Measurements from ENCODE around the gene HS2ST1.

The HS2ST1 gene

DNA sequence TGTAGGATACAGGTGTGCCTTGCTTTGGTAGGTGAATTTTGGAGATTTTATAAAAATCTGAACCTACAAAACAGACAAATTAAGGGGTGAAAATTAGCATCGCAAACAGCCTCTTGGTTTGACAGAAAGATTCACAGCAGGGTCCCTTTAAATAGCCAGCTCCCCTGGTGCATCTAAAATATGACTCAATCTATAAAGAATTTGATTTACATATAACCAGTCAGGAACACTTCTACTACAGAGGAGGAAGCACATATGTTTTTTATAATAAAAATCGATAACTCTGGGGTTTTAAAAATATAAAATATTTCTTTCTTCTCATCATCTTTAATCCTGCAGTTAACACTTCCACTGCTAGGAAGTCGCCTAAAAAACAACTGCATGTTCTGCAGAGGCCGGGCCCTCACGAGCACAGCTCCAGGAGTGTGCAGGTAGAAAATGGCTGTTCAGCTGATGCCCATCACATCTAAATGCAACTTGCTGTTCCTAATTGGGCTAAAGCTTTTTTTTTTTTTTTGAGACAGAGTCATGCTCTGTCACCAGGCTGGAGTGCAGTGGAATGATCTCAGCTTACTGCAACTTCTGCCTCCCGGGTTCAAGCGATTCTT, 203.4 kb downstream of the HS2ST1 start:
- DNase-seq (ENCODE audit: low read depth in 1 of 2, low spot score in 1 of 2): no peak
- Histone ChIP-seq H3K4me3 (replicated peaks; ENCODE audit: insufficient read depth, low read length) (no peak overlapping the region), H3K27ac (replicated peaks) (no peak overlapping the region), H3K27me3 (ENCODE audit: insufficient read depth, poor library complexity, severe bottlenecking) (no peaks in the 10 kb centered on the region)
- TF ChIP-seq, protein P1, sequence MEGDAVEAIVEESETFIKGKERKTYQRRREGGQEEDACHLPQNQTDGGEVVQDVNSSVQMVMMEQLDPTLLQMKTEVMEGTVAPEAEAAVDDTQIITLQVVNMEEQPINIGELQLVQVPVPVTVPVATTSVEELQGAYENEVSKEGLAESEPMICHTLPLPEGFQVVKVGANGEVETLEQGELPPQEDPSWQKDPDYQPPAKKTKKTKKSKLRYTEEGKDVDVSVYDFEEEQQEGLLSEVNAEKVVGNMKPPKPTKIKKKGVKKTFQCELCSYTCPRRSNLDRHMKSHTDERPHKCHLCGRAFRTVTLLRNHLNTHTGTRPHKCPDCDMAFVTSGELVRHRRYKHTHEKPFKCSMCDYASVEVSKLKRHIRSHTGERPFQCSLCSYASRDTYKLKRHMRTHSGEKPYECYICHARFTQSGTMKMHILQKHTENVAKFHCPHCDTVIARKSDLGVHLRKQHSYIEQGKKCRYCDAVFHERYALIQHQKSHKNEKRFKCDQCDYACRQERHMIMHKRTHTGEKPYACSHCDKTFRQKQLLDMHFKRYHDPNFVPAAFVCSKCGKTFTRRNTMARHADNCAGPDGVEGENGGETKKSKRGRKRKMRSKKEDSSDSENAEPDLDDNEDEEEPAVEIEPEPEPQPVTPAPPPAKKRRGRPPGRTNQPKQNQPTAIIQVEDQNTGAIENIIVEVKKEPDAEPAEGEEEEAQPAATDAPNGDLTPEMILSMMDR (IDR thresholded peaks at IDR 0.05; ENCODE audit: insufficient read depth, low read length): no peak
- TF ChIP-seq GABPA (IDR thresholded peaks at IDR 0.05; ENCODE audit: low read depth) (no peak), SPI1 (IDR thresholded peaks at IDR 0.05; ENCODE audit: borderline replicate concordance, low read depth) (no peak), POLR2AphosphoS5 (IDR thresholded peaks at IDR 0.05; ENCODE audit: low read depth) (no peak)

DNA sequence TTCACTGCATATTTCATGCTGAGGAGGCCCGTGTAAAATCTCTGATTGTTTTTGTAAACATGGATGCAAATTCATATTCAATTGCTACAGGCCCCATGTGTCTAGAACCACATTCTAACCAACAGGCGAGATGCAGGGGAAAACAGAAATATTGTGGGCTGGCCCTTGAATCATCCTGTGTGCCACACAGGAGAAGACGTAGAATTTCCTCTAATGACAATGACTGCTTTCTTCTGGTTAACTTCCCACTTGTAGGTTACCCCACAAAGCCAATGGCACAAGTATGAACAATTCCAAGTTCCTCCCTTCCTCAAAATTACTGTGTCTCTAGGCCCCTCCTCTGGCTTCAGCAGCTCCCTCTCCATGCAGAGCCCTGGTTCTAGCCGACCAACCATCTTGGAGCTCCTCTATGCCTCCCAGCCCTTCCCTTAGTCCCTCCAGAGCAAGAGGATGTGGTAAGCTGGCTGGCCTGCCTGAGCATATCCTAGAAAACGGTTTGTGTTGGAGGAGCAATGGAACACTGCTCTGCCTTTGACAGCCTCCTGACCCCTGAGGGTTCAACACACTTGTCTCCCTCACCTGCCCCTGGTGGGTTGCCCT, 205.2 kb downstream of the HS2ST1 start:
- Histone ChIP-seq H3K27ac (replicated peaks) (no peak overlapping the region), H3K27me3 (ENCODE audit: insufficient read depth, poor library complexity, severe bottlenecking) (no peaks in the 10 kb centered on the region), H3K4me3 (replicated peaks; ENCODE audit: insufficient read depth, low read length) (no peak overlapping the region)
- TF ChIP-seq, protein P2, sequence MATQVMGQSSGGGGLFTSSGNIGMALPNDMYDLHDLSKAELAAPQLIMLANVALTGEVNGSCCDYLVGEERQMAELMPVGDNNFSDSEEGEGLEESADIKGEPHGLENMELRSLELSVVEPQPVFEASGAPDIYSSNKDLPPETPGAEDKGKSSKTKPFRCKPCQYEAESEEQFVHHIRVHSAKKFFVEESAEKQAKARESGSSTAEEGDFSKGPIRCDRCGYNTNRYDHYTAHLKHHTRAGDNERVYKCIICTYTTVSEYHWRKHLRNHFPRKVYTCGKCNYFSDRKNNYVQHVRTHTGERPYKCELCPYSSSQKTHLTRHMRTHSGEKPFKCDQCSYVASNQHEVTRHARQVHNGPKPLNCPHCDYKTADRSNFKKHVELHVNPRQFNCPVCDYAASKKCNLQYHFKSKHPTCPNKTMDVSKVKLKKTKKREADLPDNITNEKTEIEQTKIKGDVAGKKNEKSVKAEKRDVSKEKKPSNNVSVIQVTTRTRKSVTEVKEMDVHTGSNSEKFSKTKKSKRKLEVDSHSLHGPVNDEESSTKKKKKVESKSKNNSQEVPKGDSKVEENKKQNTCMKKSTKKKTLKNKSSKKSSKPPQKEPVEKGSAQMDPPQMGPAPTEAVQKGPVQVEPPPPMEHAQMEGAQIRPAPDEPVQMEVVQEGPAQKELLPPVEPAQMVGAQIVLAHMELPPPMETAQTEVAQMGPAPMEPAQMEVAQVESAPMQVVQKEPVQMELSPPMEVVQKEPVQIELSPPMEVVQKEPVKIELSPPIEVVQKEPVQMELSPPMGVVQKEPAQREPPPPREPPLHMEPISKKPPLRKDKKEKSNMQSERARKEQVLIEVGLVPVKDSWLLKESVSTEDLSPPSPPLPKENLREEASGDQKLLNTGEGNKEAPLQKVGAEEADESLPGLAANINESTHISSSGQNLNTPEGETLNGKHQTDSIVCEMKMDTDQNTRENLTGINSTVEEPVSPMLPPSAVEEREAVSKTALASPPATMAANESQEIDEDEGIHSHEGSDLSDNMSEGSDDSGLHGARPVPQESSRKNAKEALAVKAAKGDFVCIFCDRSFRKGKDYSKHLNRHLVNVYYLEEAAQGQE (IDR thresholded peaks at IDR 0.05; ENCODE audit: insufficient replicate concordance, low read depth): no peak
- TF ChIP-seq POLR2AphosphoS5 (IDR thresholded peaks at IDR 0.05; ENCODE audit: low read depth) (no peak), SPI1 (IDR thresholded peaks at IDR 0.05; ENCODE audit: borderline replicate concordance, low read depth) (no peak), GABPA (IDR thresholded peaks at IDR 0.05; ENCODE audit: low read depth) (no peak)
- TF ChIP-seq, protein P1 (IDR thresholded peaks at IDR 0.05; ENCODE audit: insufficient read depth, low read length): no peak
- DNase-seq (ENCODE audit: low read depth in 1 of 2, low spot score in 1 of 2): no peak

DNA sequence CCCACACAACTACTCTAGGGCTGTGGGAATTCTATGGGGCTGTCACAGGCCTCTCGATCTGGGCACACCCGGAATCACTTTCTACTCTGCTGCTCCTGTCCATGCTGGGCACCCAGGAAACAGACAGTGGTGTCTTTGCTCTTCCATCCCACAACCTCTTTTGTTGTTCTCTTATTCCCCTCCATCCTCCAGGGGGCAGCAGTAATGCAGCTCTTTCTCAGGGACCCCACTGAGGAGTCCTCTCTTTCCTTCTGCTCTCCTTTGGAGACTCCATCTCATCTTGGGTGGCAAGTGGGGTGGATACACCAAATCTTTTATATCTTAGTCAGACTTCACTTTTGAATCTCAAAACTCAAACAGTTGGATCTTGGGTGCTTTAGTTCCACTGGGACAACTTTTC, 206.3 kb downstream of the HS2ST1 start:
- no peak for TF ChIP-seq SPI1 (IDR thresholded peaks at IDR 0.05; ENCODE audit: borderline replicate concordance, low read depth)
- TF ChIP-seq, protein P2 (IDR thresholded peaks at IDR 0.05; ENCODE audit: insufficient replicate concordance, low read depth): no peak
- no peak for TF ChIP-seq POLR2AphosphoS5 (IDR thresholded peaks at IDR 0.05; ENCODE audit: low read depth)
- TF ChIP-seq, protein P1 (IDR thresholded peaks at IDR 0.05; ENCODE audit: insufficient read depth, low read length): peak; percentile 18
- TF ChIP-seq GABPA (IDR thresholded peaks at IDR 0.05; ENCODE audit: low read depth): no peak
- H3K27ac ChIP-seq (replicated peaks): no peak overlapping the region
- no peak overlapping the region for H3K4me3 ChIP-seq (replicated peaks; ENCODE audit: insufficient read depth, low read length)
- DNase-seq (ENCODE audit: low read depth in 1 of 2, low spot score in 1 of 2): peak in 1 of 2 experiments; percentile 13
- H3K27me3 ChIP-seq (ENCODE audit: insufficient read depth, poor library complexity, severe bottlenecking): no peaks in the 10 kb centered on the region

All from HL-60 (cell line).